Large intestine (tissue), 3 donors: ENCODE data around the gene RAD51B. TPM values are rescaled to one million over a fixed set of nuclear protein-coding genes. Genes with fewer than 3 reads are reported as not detected.

Experiments used
- DNase-seq, 2 donors: peaks; one replicate each; pipeline versions ENCODE4 v3.0.0 to v3.0.0-alpha.2; 2013
- H3K27ac ChIP-seq: one replicate; pipeline ENCODE4 v1.5.1; 2013; ENCODE audit warnings: low read length
- H3K27me3 ChIP-seq: 2 replicates; pipeline ENCODE4 v1.6.1; 2013; ENCODE audit warnings: low read length; ENCODE audit not compliant: control insufficient read depth, insufficient read depth
- H3K36me3 ChIP-seq: 2 replicates; pipeline ENCODE4 v1.6.1; 2013; ENCODE audit warnings: low read length; ENCODE audit not compliant: control insufficient read depth, insufficient read depth
- H3K4me1 ChIP-seq: one replicate; pipeline ENCODE4 v1.6.1; 2013; ENCODE audit warnings: low read length; ENCODE audit not compliant: control insufficient read depth, insufficient read depth
- H3K4me3 ChIP-seq: one replicate; pipeline ENCODE4 v1.5.1; 2013; ENCODE audit warnings: low read length
- H3K9me3 ChIP-seq: one replicate; pipeline ENCODE4 v1.6.1; 2013; ENCODE audit warnings: mild to moderate bottlenecking, low read depth, low read length, moderate library complexity; ENCODE audit not compliant: control insufficient read depth
- WGBS: methylation state at CpG from one replicate; pipeline ENCODE4 v1.1.5; 2013; ENCODE audit warnings: low lambda C conversion rate; ENCODE audit not compliant: insufficient coverage; 5-methylcytosine and 5-hydroxymethylcytosine counted together
- polyA plus RNA-seq: library from polyadenylated mRNA; unstranded; fragments of 120-200 nt; gene quantifications from one replicate; pipeline ENCODE4 v1.2.1, GENCODE V29; 2013

Gene RAD51B
- polyA plus RNA-seq, 1 donor = 6.4 TPM

- no peak overlapping the region for H3K4me3 ChIP-seq
- no peaks in the 10 kb centered on the region for H3K36me3 ChIP-seq
- H3K4me1 ChIP-seq = peaks cover 43% of the 10 kb centered on the region
- WGBS = 72% methylated on average over 3 of the region's 5 CpGs
- H3K27ac ChIP-seq = peak overlapping the region; percentile 88
- peaks cover 2% of the 10 kb centered on the region for H3K9me3 ChIP-seq
- no peaks in the 10 kb centered on the region for H3K27me3 ChIP-seq
- DNase-seq = peak; percentile 31 to 57
Measured at GRCh38 chr14:68684466-68685418, 865.2 kb downstream of the RAD51B start.

GRCh38 chr14:68685419-68686204 is 866.0 kb downstream of the RAD51B start:
- peaks cover 2% of the 10 kb centered on the region for H3K9me3 ChIP-seq
- H3K27me3 ChIP-seq = no peaks in the 10 kb centered on the region
- no peaks in the 10 kb centered on the region for H3K36me3 ChIP-seq
- WGBS = no CpG with 5 or more reads among the region's 12 CpGs
- peak; percentile 92 to 94 for DNase-seq
- peak overlapping the region; percentile 88 for H3K27ac ChIP-seq
- H3K4me1 ChIP-seq = peaks cover 43% of the 10 kb centered on the region
- H3K4me3 ChIP-seq = no peak overlapping the region

GRCh38 chr14:68686205-68686465 is 866.6 kb downstream of the RAD51B start:
- H3K27me3 ChIP-seq = no peaks in the 10 kb centered on the region
- WGBS = no CpG with 5 or more reads among the region's 1 CpG
- H3K36me3 ChIP-seq = no peaks in the 10 kb centered on the region
- H3K9me3 ChIP-seq = peaks cover 5% of the 10 kb centered on the region
- peak overlapping the region; percentile 88 for H3K27ac ChIP-seq
- peaks cover 43% of the 10 kb centered on the region for H3K4me1 ChIP-seq
- no peak overlapping the region for H3K4me3 ChIP-seq
- DNase-seq = peak in 1 of 2 donors; percentile 50

DNA sequence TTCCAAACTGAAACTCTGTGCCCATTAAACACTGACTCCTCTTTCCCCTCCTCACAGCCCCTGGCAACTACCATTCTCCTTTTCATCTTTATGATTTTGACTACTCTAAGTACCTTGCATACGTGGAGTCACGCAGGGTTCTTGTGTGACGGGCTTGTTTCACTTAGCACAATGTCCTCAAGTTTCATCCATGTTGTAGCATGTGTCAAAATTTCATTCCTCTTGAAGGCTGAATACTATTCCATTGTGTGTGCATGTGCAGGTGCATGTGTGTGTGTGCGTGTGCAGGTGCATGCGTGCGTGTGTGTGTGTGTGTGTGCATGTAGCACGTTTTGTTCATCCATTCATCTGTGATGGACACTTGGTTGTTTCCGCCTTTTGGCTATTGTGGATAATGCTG is 867.1 kb downstream of the RAD51B start:
- H3K4me1 ChIP-seq = peaks cover 46% of the 10 kb centered on the region
- no CpG with 5 or more reads among the region's 8 CpGs for WGBS
- no peak for DNase-seq

GRCh38 chr14:68687746-68688145 is 868.2 kb downstream of the RAD51B start:
- Histone ChIP-seq H3K36me3 (no peaks in the 10 kb centered on the region), H3K27ac (no peak overlapping the region), H3K4me1 (peaks cover 50% of the 10 kb centered on the region), H3K27me3 (no peaks in the 10 kb centered on the region), H3K4me3 (no peak overlapping the region), H3K9me3 (peaks cover 5% of the 10 kb centered on the region)
- no peak for DNase-seq
- WGBS = no CpG with 5 or more reads among the region's 11 CpGs

More for the DNA sequence above, 867.1 kb downstream of the RAD51B start:
- H3K9me3 ChIP-seq = peaks cover 5% of the 10 kb centered on the region
- no peak overlapping the region for H3K4me3 ChIP-seq
- H3K27ac ChIP-seq = peak overlapping the region; percentile 88
- no peaks in the 10 kb centered on the region for H3K27me3 ChIP-seq
- no peaks in the 10 kb centered on the region for H3K36me3 ChIP-seq

DNA sequence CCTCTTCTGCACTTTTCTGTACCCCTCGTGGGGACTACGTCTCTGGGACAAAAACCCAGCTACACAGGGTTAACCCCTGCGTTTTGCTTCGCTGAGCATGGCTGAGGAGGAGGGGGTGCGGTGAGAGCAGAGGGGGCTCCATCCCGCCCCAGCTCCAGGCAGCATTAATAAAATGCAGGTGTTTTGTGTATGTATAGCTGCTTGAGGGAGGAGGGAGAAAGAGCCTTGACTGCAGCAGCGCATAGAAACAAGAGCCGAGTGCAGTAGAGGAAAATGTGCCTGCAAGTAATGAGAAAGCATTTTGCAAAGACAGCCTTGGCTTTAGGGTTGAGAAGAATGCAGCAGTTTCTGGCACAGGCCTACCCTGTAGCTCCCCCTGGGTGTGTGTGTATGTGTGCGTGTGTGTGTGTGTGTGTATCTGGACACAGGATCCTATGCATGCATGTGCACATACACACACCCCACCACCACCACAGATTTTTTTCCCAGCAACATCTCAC is 869.3 kb downstream of the RAD51B start:
- no peaks in the 10 kb centered on the region for H3K36me3 ChIP-seq
- no peaks in the 10 kb centered on the region for H3K27me3 ChIP-seq
- no CpG with 5 or more reads among the region's 9 CpGs for WGBS
- peaks cover 41% of the 10 kb centered on the region for H3K4me1 ChIP-seq
- no peak overlapping the region for H3K4me3 ChIP-seq
- peaks cover 5% of the 10 kb centered on the region for H3K9me3 ChIP-seq
- no peak for DNase-seq
- peak overlapping the region; percentile 34 for H3K27ac ChIP-seq

GRCh38 chr14:68689511-68689910 is 869.9 kb downstream of the RAD51B start:
- Histone ChIP-seq H3K4me1 (peaks cover 36% of the 10 kb centered on the region), H3K27me3 (no peaks in the 10 kb centered on the region), H3K9me3 (peaks cover 5% of the 10 kb centered on the region), H3K36me3 (no peaks in the 10 kb centered on the region), H3K27ac (peak overlapping the region; percentile 6), H3K4me3 (no peak overlapping the region)
- DNase-seq = no peak
- 72% methylated on average over 2 of the region's 5 CpGs for WGBS

GRCh38 chr14:68690089-68690958 is 870.7 kb downstream of the RAD51B start:
- DNase-seq = no peak
- no CpG with 5 or more reads among the region's 13 CpGs for WGBS
- H3K9me3 ChIP-seq = peaks cover 5% of the 10 kb centered on the region

GRCh38 chr14:68691031-68691791 is 871.6 kb downstream of the RAD51B start:
- H3K27me3 ChIP-seq = no peaks in the 10 kb centered on the region
- H3K27ac ChIP-seq = no peak overlapping the region
- WGBS = no CpG with 5 or more reads among the region's 24 CpGs
- DNase-seq = no peak
- no peaks in the 10 kb centered on the region for H3K36me3 ChIP-seq
- H3K9me3 ChIP-seq = peaks cover 5% of the 10 kb centered on the region
- H3K4me3 ChIP-seq = no peak overlapping the region
- peaks cover 20% of the 10 kb centered on the region for H3K4me1 ChIP-seq

More at GRCh38 chr14:68690089-68690958, 870.7 kb downstream of the RAD51B start:
- Histone ChIP-seq H3K4me1 (peaks cover 28% of the 10 kb centered on the region), H3K4me3 (no peak overlapping the region), H3K27me3 (no peaks in the 10 kb centered on the region), H3K36me3 (no peaks in the 10 kb centered on the region), H3K27ac (no peak overlapping the region)
